HFFc6 (cell line): ENCODE results near the gene DPEP1. TPM values are rescaled to one million over a fixed set of nuclear protein-coding genes. Genes with fewer than 3 reads are reported as not detected.

Experiments used
- DNase-seq: peaks from one replicate; pipeline ENCODE4 v3.0.0-alpha.2; 2018
- H3K27ac Mint-ChIP-seq: 2 replicates; pipeline ENCODE4 v1.8.0; 2020; ENCODE audit warnings: mild to moderate bottlenecking, mixed read lengths
- H3K27me3 Mint-ChIP-seq: 2 replicates; pipeline ENCODE4 v1.8.0; 2021; ENCODE audit warnings: mild to moderate bottlenecking, moderate library complexity, mixed read lengths; ENCODE audit not compliant: insufficient read depth
- H3K36me3 Mint-ChIP-seq: 2 replicates; pipeline ENCODE4 v1.8.0; 2021; ENCODE audit warnings: low read depth, mixed read lengths
- H3K4me1 Mint-ChIP-seq: 2 replicates; pipeline ENCODE4 v1.8.0; 2020; ENCODE audit warnings: low read depth, mixed read lengths
- H3K4me3 Mint-ChIP-seq: 2 replicates; pipeline ENCODE4 v1.8.0; 2020; ENCODE audit warnings: mild to moderate bottlenecking, moderate library complexity, mixed read lengths
- H3K9me3 Mint-ChIP-seq: 2 replicates; pipeline ENCODE4 v1.8.0; 2020; ENCODE audit warnings: mild to moderate bottlenecking, mixed read lengths
- total RNA-seq, 6 experiments: library from RNA; stranded (reverse); fragmentation: NEBNext Ultra II Directional; extraction: Animal tissue kit (Norgen Biotek cat#: 25700); gene quantifications; 2 replicates in 1 of 6; 3 replicates in 5 of 6; pipeline ENCODE4 v1.2.3, GENCODE V29; 2021
- TF ChIP-seq, protein P1 (sequence below): fragments of 200-600 bp; sonication (generic); IDR thresholded peaks from 2 replicates; pipeline ENCODE4 v1.5.0; 2021; ENCODE audit warnings: antibody characterized with exemption, mild to moderate bottlenecking

Gene DPEP1
- total RNA-seq, 6 experiments from 2014 or later, result not detected

GRCh38 chr16:89655062-89655643 is 41.7 kb downstream of the DPEP1 start:
- peak overlapping the region; percentile 82; the same call in 1 of the 2 replicates for H3K4me3 Mint-ChIP-seq
- H3K9me3 Mint-ChIP-seq, result no peaks in the 10 kb centered on the region
- TF ChIP-seq, protein P1, sequence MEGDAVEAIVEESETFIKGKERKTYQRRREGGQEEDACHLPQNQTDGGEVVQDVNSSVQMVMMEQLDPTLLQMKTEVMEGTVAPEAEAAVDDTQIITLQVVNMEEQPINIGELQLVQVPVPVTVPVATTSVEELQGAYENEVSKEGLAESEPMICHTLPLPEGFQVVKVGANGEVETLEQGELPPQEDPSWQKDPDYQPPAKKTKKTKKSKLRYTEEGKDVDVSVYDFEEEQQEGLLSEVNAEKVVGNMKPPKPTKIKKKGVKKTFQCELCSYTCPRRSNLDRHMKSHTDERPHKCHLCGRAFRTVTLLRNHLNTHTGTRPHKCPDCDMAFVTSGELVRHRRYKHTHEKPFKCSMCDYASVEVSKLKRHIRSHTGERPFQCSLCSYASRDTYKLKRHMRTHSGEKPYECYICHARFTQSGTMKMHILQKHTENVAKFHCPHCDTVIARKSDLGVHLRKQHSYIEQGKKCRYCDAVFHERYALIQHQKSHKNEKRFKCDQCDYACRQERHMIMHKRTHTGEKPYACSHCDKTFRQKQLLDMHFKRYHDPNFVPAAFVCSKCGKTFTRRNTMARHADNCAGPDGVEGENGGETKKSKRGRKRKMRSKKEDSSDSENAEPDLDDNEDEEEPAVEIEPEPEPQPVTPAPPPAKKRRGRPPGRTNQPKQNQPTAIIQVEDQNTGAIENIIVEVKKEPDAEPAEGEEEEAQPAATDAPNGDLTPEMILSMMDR, result no peak
- peaks cover 12% of the 10 kb centered on the region for H3K4me1 Mint-ChIP-seq
- DNase-seq, result no peak
- H3K27ac Mint-ChIP-seq, result no peak overlapping the region
- H3K27me3 Mint-ChIP-seq, result peaks cover 2% of the 10 kb centered on the region
- peaks cover 19% of the 10 kb centered on the region; the same call in 1 of the 2 replicates for H3K36me3 Mint-ChIP-seq

DNA sequence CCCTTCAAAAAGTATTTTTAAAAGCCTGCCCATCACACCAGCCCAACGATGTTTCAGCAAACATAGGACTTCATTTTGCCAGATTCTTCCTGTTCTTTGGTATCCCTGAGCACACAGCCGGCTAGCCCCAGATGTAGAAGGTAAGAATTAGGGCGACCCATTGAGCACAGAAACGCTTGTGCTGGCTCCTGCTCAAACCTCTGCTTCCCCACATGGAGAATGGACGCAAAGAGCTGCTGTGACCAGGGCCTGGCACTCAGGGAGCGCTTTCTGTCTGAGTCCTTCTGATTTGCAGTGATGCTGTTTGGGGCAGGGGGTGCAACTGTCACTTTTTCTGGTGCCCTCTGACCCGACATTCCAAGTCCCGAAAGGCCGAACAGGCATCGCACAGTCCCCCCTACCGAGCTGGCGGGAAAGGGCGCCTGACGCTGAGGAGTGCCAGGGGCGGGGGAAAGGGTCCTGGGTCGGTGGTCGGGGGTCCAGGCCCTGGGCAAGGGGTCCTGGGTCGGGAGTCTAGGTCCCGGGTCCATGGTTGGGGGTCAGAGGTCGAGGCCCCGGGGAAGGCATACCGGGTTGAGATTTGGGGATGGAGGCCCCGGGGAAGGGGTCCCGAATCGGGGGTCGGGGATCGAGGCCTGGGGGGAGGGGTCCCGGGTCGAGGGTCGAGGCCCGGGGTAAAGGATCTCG is 43.1 kb downstream of the DPEP1 start:
- H3K9me3 Mint-ChIP-seq, result no peaks in the 10 kb centered on the region
- H3K36me3 Mint-ChIP-seq, result peaks cover 22% of the 10 kb centered on the region
- peak overlapping the region; percentile 96 for H3K4me3 Mint-ChIP-seq
- peaks cover 12% of the 10 kb centered on the region for H3K4me1 Mint-ChIP-seq
- H3K27me3 Mint-ChIP-seq, result peaks cover 2% of the 10 kb centered on the region
- H3K27ac Mint-ChIP-seq, result peak overlapping the region; percentile 51
- TF ChIP-seq, protein P1, result no peak
- DNase-seq, result no peak

GRCh38 chr16:89657442-89658220 is 44.2 kb downstream of the DPEP1 start, which contains the start of the genes CHMP1A and SPATA33:
Gene CHMP1A, minus strand, starts transcription at chr16:89657708. Its CDS starts 120 bp downstream, at chr16:89657588.
Gene SPATA33, plus strand, starts transcription at chr16:89657836. Its CDS starts 76 bp downstream, at chr16:89657912.
- peaks cover 2% of the 10 kb centered on the region for H3K27me3 Mint-ChIP-seq
- H3K36me3 Mint-ChIP-seq, result peaks cover 27% of the 10 kb centered on the region
- peak within 1 kb of the TSS; percentile 92 for H3K27ac Mint-ChIP-seq
- no peaks in the 10 kb centered on the region for H3K9me3 Mint-ChIP-seq
- DNase-seq, result peak; percentile 79
- H3K4me3 Mint-ChIP-seq, result peak within 1 kb of the TSS; percentile 96
- TF ChIP-seq, protein P1, result no peak
- peaks cover 12% of the 10 kb centered on the region for H3K4me1 Mint-ChIP-seq

- no peak for DNase-seq
- H3K36me3 Mint-ChIP-seq, result peaks cover 30% of the 10 kb centered on the region
- peak overlapping the region; percentile 92 for H3K27ac Mint-ChIP-seq
- peaks cover 12% of the 10 kb centered on the region for H3K4me1 Mint-ChIP-seq
- H3K4me3 Mint-ChIP-seq, result peak overlapping the region; percentile 96
- TF ChIP-seq, protein P1, result no peak
- H3K27me3 Mint-ChIP-seq, result peaks cover 2% of the 10 kb centered on the region
- H3K9me3 Mint-ChIP-seq, result no peaks in the 10 kb centered on the region
Measured at GRCh38 chr16:89658221-89658879, 44.9 kb downstream of the DPEP1 start.

DNA sequence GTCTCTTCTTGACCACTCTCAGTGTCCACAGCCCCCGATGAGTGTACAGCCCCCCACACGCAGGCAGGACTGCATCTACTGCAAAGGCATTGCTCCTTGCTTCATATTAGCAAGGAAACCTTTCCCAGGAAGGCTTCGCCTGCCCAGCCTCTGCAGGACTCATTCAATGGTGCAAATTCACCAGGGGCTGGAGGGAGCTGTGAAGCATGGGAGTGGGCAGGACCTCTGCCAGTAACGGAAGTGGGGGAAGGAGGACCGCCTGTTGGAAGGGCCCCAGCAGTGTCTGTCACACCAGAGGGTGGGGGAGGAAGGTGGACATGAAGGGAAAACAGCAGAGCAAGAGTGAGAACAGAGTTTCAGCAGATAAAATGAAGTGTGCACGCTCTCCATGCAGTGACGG is 46.7 kb downstream of the DPEP1 start:
- no peak overlapping the region for H3K27ac Mint-ChIP-seq
- no peak for DNase-seq
- TF ChIP-seq, protein P1, result no peak
- peaks cover 42% of the 10 kb centered on the region for H3K36me3 Mint-ChIP-seq
- peaks cover 2% of the 10 kb centered on the region for H3K27me3 Mint-ChIP-seq
- no peaks in the 10 kb centered on the region for H3K9me3 Mint-ChIP-seq
- H3K4me3 Mint-ChIP-seq, result no peak overlapping the region
- peaks cover 12% of the 10 kb centered on the region for H3K4me1 Mint-ChIP-seq
